IMR-90 (cell line): Measurements from ENCODE around the gene CGB1. TPM values are rescaled to one million over a fixed set of nuclear protein-coding genes. Genes with fewer than 3 reads are reported as not detected.

Experiments
- ATAC-seq: fragments of 200-7000 bp; cut with Tn5 transposase; 2 replicates; pipeline ENCODE4 v1.9.1; 2020; ENCODE audit warnings: low read depth, mild to moderate bottlenecking, moderate library complexity
- BruUV-seq: library from RNA; stranded (reverse); fragments of 400-500 nt; replicated peaks from 2 replicates; lab custom pipeline; 2021; lab: Mats Ljungman, UMichigan
- CTCF ChIA-PET: fragments of 300-600 bp; formaldehyde crosslinking; extraction: SDS; loops from one replicate; lab custom pipeline; 2021; ENCODE audit warnings: antibody characterized with exemption; lab: Yijun Ruan, JAX
- POLR2A ChIA-PET: fragments of 300-600 bp; sonication (Branson Sonifier 250); formaldehyde crosslinking; loops from one replicate; lab custom pipeline; 2022; ENCODE audit warnings: antibody characterized with exemption; ENCODE audit not compliant: unreplicated experiment; lab: Charles Lee
- DNase-seq: peaks from one replicate; pipeline ENCODE4 v3.0.0; 2013
- H2AFZ ChIP-seq: replicated peaks from 2 replicates; pipeline ENCODE3; 2013; ENCODE audit warnings: low read length, mild to moderate bottlenecking; ENCODE audit not compliant: poor library complexity
- H2AK5ac ChIP-seq: 2 replicates; pipeline ENCODE4 v1.6.1; 2013; ENCODE audit warnings: low read depth, low read length, inconsistent platforms
- H2AK9ac ChIP-seq: replicated peaks from 2 replicates; pipeline ENCODE3; 2013; ENCODE audit warnings: mild to moderate bottlenecking, low read depth, low read length, moderate library complexity; ENCODE audit not compliant: poor library complexity
- H2BK120ac ChIP-seq: 2 replicates; pipeline ENCODE4 v1.6.1; 2013; ENCODE audit warnings: low read depth, low read length, inconsistent platforms
- H2BK15ac ChIP-seq: 3 replicates; pipeline ENCODE4 v1.6.1; 2013; ENCODE audit warnings: low read depth, low read length, inconsistent platforms
- H2BK20ac ChIP-seq: 2 replicates; pipeline ENCODE4 v1.6.1; 2013; ENCODE audit warnings: low read depth, mild to moderate bottlenecking, inconsistent platforms, low read length, moderate library complexity
- H2BK5ac ChIP-seq: 2 replicates; pipeline ENCODE4 v1.6.1; 2013; ENCODE audit warnings: mild to moderate bottlenecking, low read depth, low read length, inconsistent platforms; ENCODE audit not compliant: poor library complexity, severe bottlenecking
- H3K14ac ChIP-seq: replicated peaks from 2 replicates; pipeline ENCODE4 v1.6.1; 2013; ENCODE audit warnings: low read depth, low read length, inconsistent platforms
- H3K18ac ChIP-seq: 2 replicates; pipeline ENCODE4 v1.6.1; 2013; ENCODE audit warnings: low read depth, low read length, control low read depth
- H3K23ac ChIP-seq: 2 replicates; pipeline ENCODE4 v1.6.1; 2013; ENCODE audit warnings: low read depth, low read length, inconsistent platforms
- H3K27ac ChIP-seq: 2 replicates; pipeline ENCODE4 v1.5.1; 2013; ENCODE audit warnings: mild to moderate bottlenecking, control low read depth, low read length; ENCODE audit not compliant: insufficient read depth
- H3K27me3 ChIP-seq: 2 replicates; pipeline ENCODE4 v1.6.1; 2013; ENCODE audit warnings: low read length; ENCODE audit not compliant: control insufficient read depth, insufficient read depth
- H3K36me3 ChIP-seq: 2 replicates; pipeline ENCODE4 v1.6.1; 2013; ENCODE audit warnings: low read length, mixed read lengths; ENCODE audit not compliant: control insufficient read depth, insufficient read depth
- H3K4ac ChIP-seq: 2 replicates; pipeline ENCODE4 v1.6.1; 2013; ENCODE audit warnings: low read depth, low read length, inconsistent platforms
- H3K4me1 ChIP-seq: 2 replicates; pipeline ENCODE4 v1.6.1; 2013; ENCODE audit warnings: low read length, mixed read lengths; ENCODE audit not compliant: control insufficient read depth, insufficient read depth
- H3K4me2 ChIP-seq: 2 replicates; pipeline ENCODE4 v1.6.1; 2013; ENCODE audit warnings: low read depth, mild to moderate bottlenecking, control low read depth, low read length, moderate library complexity
- H3K4me3 ChIP-seq: 2 replicates; pipeline ENCODE4 v1.5.1; 2013; ENCODE audit warnings: low read depth, mild to moderate bottlenecking, control low read depth, low read length, moderate library complexity; ENCODE audit not compliant: insufficient read depth
- H3K56ac ChIP-seq: 2 replicates; pipeline ENCODE4 v1.6.1; 2013; ENCODE audit warnings: low read length, inconsistent platforms; ENCODE audit not compliant: insufficient read depth; ENCODE audit errors: extremely low read depth
- H3K79me1 ChIP-seq, 2 experiments: 2 replicates each; pipeline ENCODE4 v1.6.1; 2013; ENCODE audit warnings: low read length in 2 of 2, inconsistent platforms in 1 of 2, low read depth in 1 of 2
- H3K9ac ChIP-seq: 2 replicates; pipeline ENCODE4 v1.6.1; 2013; ENCODE audit warnings: low read depth, low read length, control low read depth
- H3K9me1 ChIP-seq: 2 replicates; pipeline ENCODE4 v1.6.1; 2013; ENCODE audit warnings: low read length, inconsistent platforms; ENCODE audit not compliant: insufficient read depth
- H3K9me3 ChIP-seq: 2 replicates; pipeline ENCODE4 v1.6.1; 2013; ENCODE audit warnings: low read length; ENCODE audit not compliant: control insufficient read depth, insufficient read depth
- H4K20me1 ChIP-seq: 2 replicates; pipeline ENCODE4 v1.6.1; 2013; ENCODE audit warnings: low read length, inconsistent platforms; ENCODE audit not compliant: insufficient read depth
- H4K5ac ChIP-seq: 2 replicates; pipeline ENCODE4 v1.6.1; 2013; ENCODE audit warnings: mild to moderate bottlenecking, low read depth, low read length, control low read depth
- H4K8ac ChIP-seq, 2 experiments: 2 replicates each; pipeline ENCODE4 v1.6.1; 2013; ENCODE audit warnings: low read depth in 2 of 2, low read length in 2 of 2, control low read depth in 1 of 2, inconsistent platforms in 1 of 2
- H4K91ac ChIP-seq: 2 replicates; pipeline ENCODE4 v1.6.1; 2013; ENCODE audit warnings: low read depth, low read length, inconsistent platforms; ENCODE audit not compliant: insufficient read depth
- BHLHE40 ChIP-seq: fragments of 150-350 bp; IDR thresholded peaks from 2 replicates; pipeline ENCODE4 v1.6.1; 2016; ENCODE audit warnings: mild to moderate bottlenecking, low read depth, low read length
- CEBPB ChIP-seq: IDR thresholded peaks from 2 replicates; pipeline ENCODE4 v1.6.1; 2012; ENCODE audit warnings: low read depth, low read length, improper control_type of control experiment
- CHD1 ChIP-seq: IDR thresholded peaks from 2 replicates; pipeline ENCODE4 v1.6.1; 2012; ENCODE audit warnings: low read depth, low read length, improper control_type of control experiment
- CTCF ChIP-seq: conservative IDR thresholded peaks from 2 replicates; pipeline ENCODE4 v1.5.1; 2012; ENCODE audit warnings: mild to moderate bottlenecking, low read depth, low read length, improper control_type of control experiment
- FOS ChIP-seq: fragments of 150-350 bp; IDR thresholded peaks from 2 replicates; pipeline ENCODE4 v1.6.1; 2016; ENCODE audit warnings: low read depth, low read length
- MAFK ChIP-seq: IDR thresholded peaks from 2 replicates; pipeline ENCODE4 v1.6.1; 2012; ENCODE audit warnings: low read depth, low read length, improper control_type of control experiment
- MAZ ChIP-seq: IDR thresholded peaks from 2 replicates; pipeline ENCODE4 v1.6.1; 2012; ENCODE audit warnings: low read depth, mild to moderate bottlenecking, low read length, improper control_type of control experiment, moderate library complexity, borderline replicate concordance
- MXI1 ChIP-seq: IDR thresholded peaks from 2 replicates; pipeline ENCODE4 v1.6.1; 2012; ENCODE audit warnings: low read depth, mild to moderate bottlenecking, low read length, moderate library complexity, borderline replicate concordance
- NFE2L2 ChIP-seq: fragments of 150-350 bp; IDR thresholded peaks from 2 replicates; pipeline ENCODE4 v1.6.1; 2016; ENCODE audit warnings: low read depth, mild to moderate bottlenecking, low read length
- POLR2A ChIP-seq: IDR thresholded peaks from 2 replicates; pipeline ENCODE4 v1.6.1; 2012; ENCODE audit warnings: mild to moderate bottlenecking, low read depth, low read length
- RCOR1 ChIP-seq: IDR thresholded peaks from 2 replicates; pipeline ENCODE4 v1.6.1; 2012; ENCODE audit warnings: mild to moderate bottlenecking, low read length, improper control_type of control experiment; ENCODE audit not compliant: insufficient replicate concordance
- SMC3 ChIP-seq: fragments of 150-350 bp; IDR thresholded peaks from 2 replicates; pipeline ENCODE4 v1.6.1; 2016; ENCODE audit warnings: low read depth, mild to moderate bottlenecking, antibody characterized with exemption, low read length, moderate library complexity
- USF2 ChIP-seq: fragments of 150-350 bp; IDR thresholded peaks from 2 replicates; pipeline ENCODE4 v1.6.1; 2017; ENCODE audit warnings: mild to moderate bottlenecking, antibody characterized with exemption, low read length, low read depth
- WGBS, 2 experiments: methylation state at CpG; one replicate each; pipeline versions ENCODE4 v1.1.5 to v1.1.7; 2013; ENCODE audit warnings: missing lambda C conversion rate in 2 of 2; ENCODE audit not compliant: insufficient read length in 1 of 2; ENCODE audit errors: extremely low coverage in 2 of 2; 5-methylcytosine and 5-hydroxymethylcytosine counted together
- dilution Hi-C: fragments of 300-500 bp; cut with HindIII; formaldehyde crosslinking; loops from one replicate; pipeline ENCODE4 v1.14.3; 2018; ENCODE audit warnings: low sequenced_read_pairs; ENCODE audit not compliant: unreplicated experiment
- in situ Hi-C: fragments of 300-500 bp; cut with MboI; formaldehyde crosslinking; loops from 3 replicates; pipeline ENCODE4 v1.14.3; 2019; ENCODE audit warnings: low sequenced_read_pairs, inconsistent platforms, mixed read lengths
- intact Hi-C: fragments of 100-400 bp; cut with micrococcal nuclease; formaldehyde crosslinking; loops from 2 replicates; pipeline ENCODE4 v1.10.0; 2022
- polyA plus RNA-seq, 3 experiments: library from polyadenylated mRNA; depleted of rRNA; stranded (reverse); fragments of >200 nt; gene quantifications; 2 replicates each; pipeline ENCODE4 v1.2.3, GENCODE V29; 2012; ENCODE audit warnings: low replicate concordance in 1 of 3
- total RNA-seq: library from RNA; depleted of rRNA; stranded (reverse); fragments of >200 nt; gene quantifications from 2 replicates; pipeline ENCODE4 v1.2.3, GENCODE V29; 2012

Gene CGB1
- total and polyA plus RNA-seq, 2 of the 4 experiments (the other 2 are of a cell fraction), result not detected

- Histone ChIP-seq H2BK15ac (0 out of 3 replicates have a peak overlapping the region, but pooled peaks have one; percentile 12), H3K4me1 (peaks cover 12% of the 10 kb centered on the region), H3K4ac (peak overlapping the region; percentile 93), H4K20me1 (peaks cover 22% of the 10 kb centered on the region), H2AK9ac (peak overlapping the region; percentile 94), H3K9me3 (no peaks in the 10 kb centered on the region), H3K56ac (peak overlapping the region; percentile 63), H4K8ac (peak overlapping the region; percentile 48 to 70), H3K36me3 (peaks cover 21% of the 10 kb centered on the region), H3K9ac (peak overlapping the region; percentile 92), H3K9me1 (0 out of 2 replicates have a peak, but pooled peaks cover 3% of the 10 kb centered on the region), H3K18ac (no peak overlapping the region), H3K27me3 (no peaks in the 10 kb centered on the region), H2AFZ (peak overlapping the region; percentile 88), H3K79me1 (peaks cover 21 to 72% of the 10 kb centered on the region in 2 experiments), H4K91ac (peak overlapping the region; percentile 91), H3K27ac (peak overlapping the region; percentile 85), H3K23ac (peak overlapping the region; percentile 94), H2BK5ac (peak overlapping the region; percentile 77), H2AK5ac (peak overlapping the region; percentile 93), H2BK20ac (no peak overlapping the region), H3K4me3 (peak overlapping the region; percentile 78), H2BK120ac (peak overlapping the region; percentile 45; the same call in 1 of the 2 replicates), H3K14ac (peak overlapping the region; percentile 93), H3K4me2 (peak overlapping the region; percentile 89), H4K5ac (peak overlapping the region; percentile 41; the same call in 1 of the 2 replicates)
- POLR2A ChIA-PET, result interaction anchor here (0.6 to 1.1 kb wide), 2 partner anchors 25 to 136 kb away, joined by 3 to 8 read pairs; no protein-coding TSS in a partner anchor
- in situ Hi-C loops (no loop called here), intact Hi-C loops (loop anchor here (5.0 to 10.0 kb wide), 3 partner anchors 65 to 213 kb away; partner anchors contain the start of genes CGB7 and KCNA7), dilution Hi-C loops (no loop called here)
- TF ChIP-seq POLR2A (peak; percentile 64; the same call in 1 of the 2 replicates), MAFK (no peak), MXI1 (peak; percentile 64; the same call in 1 of the 2 replicates), RCOR1 (no peak), BHLHE40 (no peak), FOS (no peak), USF2 (no peak), CEBPB (no peak), NFE2L2 (no peak), SMC3 (no peak), CTCF (no peak), MAZ (peak; percentile 61; the same call in 1 of the 2 replicates), CHD1 (no peak)
- 0% methylated on average over 4 of the region's 8 CpGs; no CpG with 5 or more reads in 1 of the 2 experiments for WGBS, 2 experiments
- ATAC-seq (peak; percentile 67), DNase-seq (peak; percentile 83)
- CTCF ChIA-PET, result interaction anchor here (0.6 to 1.9 kb wide), 3 partner anchors 13 to 156 kb away, joined by 3 to 5 read pairs (median 5); partner anchors contain the start of gene HSD17B14
- no TSS peak for BruUV-seq
These were observed 44.7 kb downstream of the CGB1 start for GRCh38 chr19:48991873-48992580.
